HL-60 (cell line): ENCODE data around the gene LY86.

Experiments used
- DNase-seq, 2 experiments: peaks; one replicate each; pipeline ENCODE4 v3.0.0-alpha.2; 2010 to 2020; ENCODE audit warnings: low read depth in 1 of 2, low spot score in 1 of 2
- H3K27ac ChIP-seq: fragments of 250-450 bp; sonication (Bioruptor Pico); replicated peaks from 2 replicates; pipeline ENCODE4 v1.5.1; 2020; ENCODE audit warnings: mild to moderate bottlenecking, moderate library complexity
- H3K27me3 ChIP-seq: fragments of 250-450 bp; sonication (Bioruptor Pico); 2 replicates; pipeline ENCODE4 v1.5.1; 2021; ENCODE audit warnings: mild to moderate bottlenecking, moderate library complexity; ENCODE audit not compliant: insufficient read depth, poor library complexity, severe bottlenecking
- H3K4me3 ChIP-seq: replicated peaks from 2 replicates; pipeline ENCODE4 v1.5.1; 2011; ENCODE audit warnings: mild to moderate bottlenecking, control low read depth, low read length; ENCODE audit not compliant: insufficient read depth
- GABPA ChIP-seq: IDR thresholded peaks from 2 replicates; pipeline ENCODE4 v1.6.1; 2012; ENCODE audit warnings: low read depth
- POLR2AphosphoS5 ChIP-seq: IDR thresholded peaks from 2 replicates; pipeline ENCODE4 v1.6.1; 2012; ENCODE audit warnings: low read depth
- REST ChIP-seq: IDR thresholded peaks from 2 replicates; pipeline ENCODE4 v1.6.1; 2012; ENCODE audit warnings: low read depth; ENCODE audit not compliant: insufficient replicate concordance
- SPI1 ChIP-seq: IDR thresholded peaks from 2 replicates; pipeline ENCODE4 v1.6.1; 2012; ENCODE audit warnings: low read depth, mild to moderate bottlenecking, borderline replicate concordance
- TF ChIP-seq, protein P1 (sequence below): IDR thresholded peaks from one replicate; pipeline ENCODE4 v1.5.1; 2011; ENCODE audit warnings: low read length, control low read depth, inconsistent platforms; ENCODE audit not compliant: insufficient read depth

Gene LY86

GRCh38 chr6:6680526-6680925 is 92.0 kb downstream of the LY86 start:
- H3K27me3 ChIP-seq: no peaks in the 10 kb centered on the region
- TF ChIP-seq GABPA (no peak), REST (no peak), SPI1 (peak; percentile 44), POLR2AphosphoS5 (no peak)
- TF ChIP-seq, protein P1, sequence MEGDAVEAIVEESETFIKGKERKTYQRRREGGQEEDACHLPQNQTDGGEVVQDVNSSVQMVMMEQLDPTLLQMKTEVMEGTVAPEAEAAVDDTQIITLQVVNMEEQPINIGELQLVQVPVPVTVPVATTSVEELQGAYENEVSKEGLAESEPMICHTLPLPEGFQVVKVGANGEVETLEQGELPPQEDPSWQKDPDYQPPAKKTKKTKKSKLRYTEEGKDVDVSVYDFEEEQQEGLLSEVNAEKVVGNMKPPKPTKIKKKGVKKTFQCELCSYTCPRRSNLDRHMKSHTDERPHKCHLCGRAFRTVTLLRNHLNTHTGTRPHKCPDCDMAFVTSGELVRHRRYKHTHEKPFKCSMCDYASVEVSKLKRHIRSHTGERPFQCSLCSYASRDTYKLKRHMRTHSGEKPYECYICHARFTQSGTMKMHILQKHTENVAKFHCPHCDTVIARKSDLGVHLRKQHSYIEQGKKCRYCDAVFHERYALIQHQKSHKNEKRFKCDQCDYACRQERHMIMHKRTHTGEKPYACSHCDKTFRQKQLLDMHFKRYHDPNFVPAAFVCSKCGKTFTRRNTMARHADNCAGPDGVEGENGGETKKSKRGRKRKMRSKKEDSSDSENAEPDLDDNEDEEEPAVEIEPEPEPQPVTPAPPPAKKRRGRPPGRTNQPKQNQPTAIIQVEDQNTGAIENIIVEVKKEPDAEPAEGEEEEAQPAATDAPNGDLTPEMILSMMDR: no peak
- H3K27ac ChIP-seq: peak overlapping the region; percentile 57
- DNase-seq: peak in 1 of 2 experiments; percentile 53
- H3K4me3 ChIP-seq: no peak overlapping the region

GRCh38 chr6:6681075-6681849 is 92.7 kb downstream of the LY86 start:
- no peak for DNase-seq
- TF ChIP-seq GABPA (no peak), SPI1 (no peak), REST (no peak), POLR2AphosphoS5 (no peak)
- TF ChIP-seq, protein P1: no peak
- no peak overlapping the region for H3K4me3 ChIP-seq

GRCh38 chr6:6682225-6682624 is 93.7 kb downstream of the LY86 start:
- TF ChIP-seq GABPA (no peak), REST (no peak), POLR2AphosphoS5 (no peak), SPI1 (no peak)
- TF ChIP-seq, protein P1: no peak
- DNase-seq: no peak
- Histone ChIP-seq H3K4me3 (no peak overlapping the region), H3K27ac (no peak overlapping the region), H3K27me3 (no peaks in the 10 kb centered on the region)

More at GRCh38 chr6:6681075-6681849, 92.7 kb downstream of the LY86 start:
- Histone ChIP-seq H3K27ac (peak overlapping the region; percentile 57), H3K27me3 (no peaks in the 10 kb centered on the region)
